Stimulated activated CD4-positive, alpha-beta T cell treated with anti-CD3 and anti-CD28 coated beads, Interleukin-4, amount 100 ng/mL, for 24 hours (primary cell): ENCODE results near the gene ARHGAP40.
A peak's percentile ranks its signal among the peaks of the same experiment; 100 is the strongest.

ENCODE experiments used
- DNase-seq: peaks from one replicate; pipeline ENCODE4 v3.0.0-alpha.2; 2020

Gene ARHGAP40

DNA sequence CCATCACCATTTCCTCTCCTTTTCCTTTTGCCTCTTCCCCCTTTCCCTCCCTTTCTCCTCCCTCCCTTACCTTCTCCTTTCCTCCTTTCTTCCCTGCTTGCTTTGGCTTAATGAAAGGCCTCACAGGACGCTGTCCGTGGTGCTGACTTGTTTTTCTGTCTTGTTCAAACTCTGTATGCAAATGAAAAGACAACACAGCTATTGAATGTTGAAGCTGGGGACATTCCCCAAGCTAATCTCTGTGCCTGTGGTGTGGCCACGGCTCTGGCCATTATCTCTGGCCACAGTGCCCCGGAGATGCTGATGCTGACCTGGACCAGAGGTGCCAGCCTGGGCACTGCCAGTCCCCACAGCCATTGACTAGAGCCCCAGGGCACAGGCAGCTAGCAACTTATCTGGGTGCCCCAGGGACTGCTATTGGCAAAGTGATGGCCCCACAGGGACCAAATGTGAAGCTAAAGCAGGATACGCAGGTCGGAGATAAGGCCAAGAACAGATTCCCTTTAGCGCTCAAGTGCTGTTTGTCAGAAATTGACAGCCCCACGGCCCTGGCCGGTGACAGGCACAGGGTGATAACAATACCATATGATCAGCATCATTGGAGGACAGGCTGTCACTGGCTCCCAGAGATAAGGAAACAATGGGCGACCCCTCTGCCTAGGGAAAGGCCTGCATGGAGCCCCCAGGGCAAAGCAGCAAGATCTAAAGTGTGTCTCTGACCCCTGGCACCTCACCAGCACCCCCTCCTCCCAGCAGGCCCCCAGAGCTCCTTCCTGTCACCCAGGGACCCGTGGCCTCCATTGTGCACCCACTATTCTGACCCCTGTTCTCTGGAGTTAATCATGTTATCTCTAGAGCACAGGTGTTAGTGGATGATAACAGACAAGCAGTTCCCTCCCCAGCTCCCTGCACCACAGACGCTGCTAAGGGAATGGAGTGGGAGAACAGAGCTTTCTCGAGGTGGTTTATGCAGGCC lies 91.1 kb downstream of the ARHGAP40 start:
- DNase-seq = peak; percentile 57

DNA sequence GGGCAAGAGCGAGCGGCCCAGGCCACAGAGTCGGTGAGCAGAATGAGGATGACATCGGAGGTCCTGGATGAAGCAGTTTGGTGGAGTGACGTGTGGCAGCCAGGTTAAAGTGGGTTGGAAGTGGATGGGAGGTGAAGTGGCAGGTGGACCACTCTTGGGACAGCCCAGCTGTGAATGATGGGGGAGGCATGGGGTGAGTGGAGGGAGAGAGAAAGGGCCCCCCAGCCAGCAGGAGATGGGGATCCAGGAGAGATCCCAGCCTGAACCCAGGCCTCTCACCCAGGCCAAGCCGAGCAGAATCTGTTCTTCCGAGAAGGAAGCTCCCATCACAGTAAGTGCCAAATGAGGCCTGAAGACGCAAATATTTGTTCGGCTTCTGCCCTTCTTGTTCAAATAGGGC lies 95.7 kb downstream of the ARHGAP40 start:
- no peak for DNase-seq

DNA sequence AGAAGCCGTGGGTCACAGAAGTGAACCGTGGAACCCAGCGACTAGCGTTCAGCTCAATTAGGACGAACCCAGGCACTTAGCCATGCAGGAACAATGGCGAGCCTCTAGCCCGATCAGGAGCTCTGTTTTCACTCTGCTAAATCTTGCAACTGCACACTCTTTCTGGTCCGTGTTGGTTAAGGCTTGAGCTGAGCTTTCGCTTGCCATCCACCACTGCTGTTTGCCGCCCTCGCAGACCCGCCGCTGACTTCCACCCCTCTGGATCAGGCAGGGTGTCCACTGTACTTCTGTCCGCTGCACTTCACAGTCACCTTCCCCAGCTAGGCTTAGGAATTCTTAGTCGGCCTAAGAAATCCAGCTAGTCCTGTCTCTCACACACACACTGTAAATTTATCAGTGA lies 96.9 kb downstream of the ARHGAP40 start:
- DNase-seq = no peak

DNA sequence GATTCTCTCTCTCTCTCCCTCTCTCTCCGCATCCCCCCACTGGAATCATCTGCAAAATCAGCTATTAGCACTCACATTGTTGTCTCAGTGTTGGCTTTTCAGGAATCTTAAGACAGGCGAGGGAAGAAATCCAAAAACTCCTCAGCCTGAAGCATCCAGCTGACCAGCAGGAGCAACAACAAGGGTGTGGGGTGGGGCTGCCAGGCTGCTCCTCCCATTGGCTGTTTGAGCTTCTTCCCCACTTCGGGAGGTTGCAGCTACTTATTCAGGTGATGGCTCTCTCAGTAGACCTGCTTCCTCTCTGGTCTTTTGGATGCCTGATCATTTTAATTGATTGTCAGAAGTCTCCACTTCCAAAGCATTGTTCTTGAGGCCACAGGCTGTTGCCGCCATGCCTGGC lies 98.5 kb downstream of the ARHGAP40 start:
- no peak for DNase-seq
